ENCODE data around the gene SLC4A1AP.
A peak's percentile ranks its signal among the peaks of the same experiment; 100 is the strongest.
"Not testable (repeated sequence)": the region's sequence is repeated elsewhere in the genome, so short reads cannot be mapped to it uniquely, and the experiment has no call there.

Gene SLC4A1AP, protein sequence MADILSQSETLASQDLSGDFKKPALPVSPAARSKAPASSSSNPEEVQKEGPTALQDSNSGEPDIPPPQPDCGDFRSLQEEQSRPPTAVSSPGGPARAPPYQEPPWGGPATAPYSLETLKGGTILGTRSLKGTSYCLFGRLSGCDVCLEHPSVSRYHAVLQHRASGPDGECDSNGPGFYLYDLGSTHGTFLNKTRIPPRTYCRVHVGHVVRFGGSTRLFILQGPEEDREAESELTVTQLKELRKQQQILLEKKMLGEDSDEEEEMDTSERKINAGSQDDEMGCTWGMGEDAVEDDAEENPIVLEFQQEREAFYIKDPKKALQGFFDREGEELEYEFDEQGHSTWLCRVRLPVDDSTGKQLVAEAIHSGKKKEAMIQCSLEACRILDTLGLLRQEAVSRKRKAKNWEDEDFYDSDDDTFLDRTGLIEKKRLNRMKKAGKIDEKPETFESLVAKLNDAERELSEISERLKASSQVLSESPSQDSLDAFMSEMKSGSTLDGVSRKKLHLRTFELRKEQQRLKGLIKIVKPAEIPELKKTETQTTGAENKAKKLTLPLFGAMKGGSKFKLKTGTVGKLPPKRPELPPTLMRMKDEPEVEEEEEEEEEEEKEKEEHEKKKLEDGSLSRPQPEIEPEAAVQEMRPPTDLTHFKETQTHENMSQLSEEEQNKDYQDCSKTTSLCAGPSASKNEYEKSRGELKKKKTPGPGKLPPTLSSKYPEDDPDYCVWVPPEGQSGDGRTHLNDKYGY

DNA sequence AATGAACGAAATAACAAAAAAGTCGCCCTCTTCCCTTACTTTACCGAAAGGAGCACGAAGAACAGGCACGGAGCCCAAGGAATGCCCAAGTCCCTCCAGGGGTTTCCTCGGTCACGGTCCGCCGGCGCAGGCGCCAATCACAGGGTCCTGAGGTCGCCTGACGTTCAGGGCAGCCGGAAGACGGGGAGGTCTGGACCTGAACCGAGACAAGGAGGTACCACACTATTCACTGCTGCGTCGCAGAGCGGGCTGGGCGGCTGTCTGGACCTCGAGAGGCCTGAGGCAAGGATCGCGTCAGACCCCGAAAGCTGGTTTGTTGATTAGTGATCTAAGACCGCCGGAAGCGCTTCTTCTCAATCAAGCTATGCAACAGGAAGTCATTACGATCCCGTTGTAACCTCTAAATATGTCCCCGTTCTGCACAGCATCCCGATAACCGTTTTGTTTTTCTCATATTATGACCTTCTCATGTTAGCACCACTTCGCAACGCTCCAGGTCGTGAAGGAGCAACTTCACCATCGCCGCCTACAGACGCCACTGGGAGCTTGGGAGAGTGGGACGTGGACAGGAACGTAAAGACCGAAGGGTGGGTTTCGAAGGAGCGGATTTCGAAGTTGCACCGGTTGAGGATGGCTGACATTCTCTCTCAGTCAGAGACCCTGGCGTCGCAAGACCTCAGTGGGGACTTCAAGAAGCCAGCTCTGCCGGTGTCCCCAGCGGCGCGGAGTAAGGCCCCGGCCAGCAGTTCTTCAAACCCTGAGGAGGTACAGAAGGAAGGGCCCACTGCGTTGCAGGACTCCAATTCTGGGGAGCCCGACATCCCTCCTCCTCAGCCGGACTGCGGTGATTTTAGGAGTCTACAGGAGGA lies at the start of gene SLC4A1AP, which contains the start of gene SUPT7L:
TSS of gene SLC4A1AP (plus strand) at position 605 of the 869 bp plus-strand sequence. CDS start at position 631, 26 bp downstream.
TSS of gene SUPT7L (minus strand) at position 330 of the 869 bp plus-strand sequence. CDS start 1,422 bp downstream, outside the sequence.
- peak; percentile 78 for DNase-seq

DNA sequence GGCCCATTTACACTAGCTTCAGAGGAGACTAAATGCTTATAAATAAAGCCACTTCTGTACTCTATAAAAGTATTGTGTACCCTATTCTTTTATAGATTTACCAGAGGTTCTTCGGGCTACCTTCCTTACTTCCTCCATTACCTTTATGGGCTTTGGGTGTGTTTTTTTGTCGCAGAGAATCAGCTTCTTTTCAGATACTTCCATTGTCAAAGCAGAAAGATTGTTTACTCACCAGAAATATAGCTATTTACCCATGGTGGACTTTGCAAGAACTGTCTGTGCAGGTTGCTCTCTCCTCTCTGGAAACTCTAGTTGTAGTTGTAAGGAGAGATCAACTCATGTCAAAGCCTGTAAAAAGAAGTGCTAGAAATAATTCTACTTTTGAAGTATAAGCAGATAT lies 49.7 kb upstream of the SLC4A1AP start:
- no peak for DNase-seq

DNA sequence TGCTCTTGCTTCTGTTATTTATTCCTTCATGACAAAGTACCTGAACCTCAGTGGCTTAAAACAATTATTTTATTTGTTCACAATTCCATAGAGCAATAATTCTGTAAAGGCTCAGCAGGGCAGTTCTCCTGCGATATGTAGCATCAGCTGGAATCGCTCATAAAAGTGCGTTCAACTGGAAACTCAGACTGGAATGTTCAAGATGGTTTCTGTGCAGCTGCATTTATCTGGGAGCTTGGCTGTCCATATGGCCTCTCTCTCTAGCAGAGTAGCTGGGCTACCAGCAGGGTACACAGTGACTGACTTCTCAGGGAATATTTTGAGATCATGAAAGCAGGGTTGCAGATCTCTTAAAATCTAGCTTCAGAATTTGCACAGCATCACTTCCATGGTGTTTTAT lies 48.4 kb upstream of the SLC4A1AP start:
- DNase-seq: no peak

DNA sequence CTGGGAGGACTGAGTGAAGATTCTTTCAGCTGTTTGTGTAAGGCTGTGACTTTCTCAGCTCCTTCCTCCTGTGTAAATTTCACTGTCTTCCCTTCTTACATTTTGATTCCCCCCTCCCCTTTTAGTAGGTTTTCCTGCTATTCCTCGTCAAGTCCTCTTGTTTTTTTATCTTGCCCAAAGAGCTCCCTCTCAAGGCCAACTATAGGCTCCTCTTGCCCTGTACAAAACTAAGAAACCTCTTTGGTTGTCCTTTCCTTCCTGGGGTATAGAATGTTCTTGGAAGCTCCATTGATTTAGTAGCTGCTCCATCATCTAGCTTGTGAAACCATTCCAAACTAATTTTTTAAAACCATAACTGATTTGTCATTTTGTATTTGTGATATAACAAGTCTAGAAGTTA lies 42.2 kb upstream of the SLC4A1AP start:
- no peak for DNase-seq

DNA sequence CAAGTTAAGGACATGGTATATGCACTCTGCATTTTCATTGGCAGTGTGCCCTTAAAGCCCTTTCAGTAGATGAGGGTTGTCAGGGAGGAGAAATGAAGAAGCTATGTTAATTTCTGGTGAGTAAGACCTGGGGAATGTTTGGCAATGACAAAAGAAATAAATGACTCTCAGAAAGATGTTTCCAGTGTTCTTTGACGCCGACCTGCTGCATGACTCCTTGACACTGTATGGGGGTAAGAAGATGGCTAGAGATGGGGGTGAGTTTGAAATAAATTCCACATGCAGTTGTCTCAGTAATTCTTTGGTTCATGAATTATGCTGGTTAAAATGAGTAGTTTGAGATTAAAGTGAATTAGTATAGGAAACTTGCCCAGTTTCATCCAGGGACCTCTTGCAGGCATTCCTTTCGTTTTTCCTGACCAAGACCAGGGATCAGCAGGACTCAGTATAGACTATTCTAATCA lies 40.7 kb upstream of the SLC4A1AP start:
- no peak for DNase-seq

DNA sequence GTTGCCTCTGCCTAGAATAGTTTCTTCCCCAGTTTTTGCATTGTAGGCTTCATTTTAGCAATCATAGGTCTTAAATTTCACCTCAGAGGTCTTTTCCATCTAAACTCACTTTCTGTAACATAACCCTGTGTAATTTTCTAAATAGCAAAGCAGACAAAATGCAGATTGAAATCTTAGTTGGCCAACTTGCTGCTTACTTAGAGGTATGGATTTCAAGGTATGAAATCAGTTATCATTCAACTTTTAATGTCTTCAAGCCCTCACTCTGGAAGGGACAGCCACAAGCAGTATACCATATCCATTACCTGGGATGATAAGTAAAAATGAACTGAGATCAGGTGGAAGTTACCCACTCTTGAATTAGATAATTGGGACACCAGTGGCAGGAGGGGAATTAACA lies 38.7 kb upstream of the SLC4A1AP start:
- DNase-seq: no peak

DNA sequence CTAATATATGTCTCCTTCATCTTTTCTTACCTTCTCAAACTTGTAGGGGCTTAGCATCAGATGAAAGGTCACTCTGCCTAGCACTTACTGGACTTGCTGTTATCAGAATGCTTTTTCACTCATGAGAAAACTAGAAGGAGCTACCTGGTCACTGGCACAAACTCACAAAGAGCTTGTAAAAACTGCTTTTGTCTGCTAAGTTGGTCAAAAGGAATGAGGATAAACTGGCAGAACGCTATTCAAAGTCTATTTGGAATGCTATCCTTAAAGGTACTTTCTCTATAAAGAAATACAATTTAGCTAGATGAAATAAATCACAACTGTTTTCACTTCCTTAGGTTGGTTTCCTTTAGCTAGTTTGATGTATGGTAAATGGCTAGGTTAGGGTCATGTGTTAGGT lies 37.4 kb upstream of the SLC4A1AP start:
- not testable (repeated sequence) for DNase-seq

DNA sequence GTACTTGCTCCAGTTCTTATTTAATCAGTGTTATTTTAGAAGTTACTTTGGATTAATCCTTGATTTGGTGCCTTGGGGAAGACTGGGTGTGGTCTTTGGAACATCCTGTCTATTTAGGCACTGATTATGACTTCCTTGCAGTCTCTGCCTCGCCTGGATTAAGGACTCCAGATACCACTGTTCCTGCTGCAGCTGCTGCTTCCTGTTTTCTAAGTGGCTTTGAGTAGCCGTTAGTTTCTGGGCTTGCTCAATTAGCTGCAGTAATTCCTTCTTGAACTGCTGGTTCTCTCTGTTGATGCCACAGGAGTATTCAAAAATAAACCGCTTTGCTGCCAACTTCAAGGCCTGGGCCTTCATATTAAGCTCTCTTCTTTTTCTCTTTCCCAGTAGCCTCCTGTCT lies 36.8 kb upstream of the SLC4A1AP start:
- not testable (repeated sequence) for DNase-seq

DNA sequence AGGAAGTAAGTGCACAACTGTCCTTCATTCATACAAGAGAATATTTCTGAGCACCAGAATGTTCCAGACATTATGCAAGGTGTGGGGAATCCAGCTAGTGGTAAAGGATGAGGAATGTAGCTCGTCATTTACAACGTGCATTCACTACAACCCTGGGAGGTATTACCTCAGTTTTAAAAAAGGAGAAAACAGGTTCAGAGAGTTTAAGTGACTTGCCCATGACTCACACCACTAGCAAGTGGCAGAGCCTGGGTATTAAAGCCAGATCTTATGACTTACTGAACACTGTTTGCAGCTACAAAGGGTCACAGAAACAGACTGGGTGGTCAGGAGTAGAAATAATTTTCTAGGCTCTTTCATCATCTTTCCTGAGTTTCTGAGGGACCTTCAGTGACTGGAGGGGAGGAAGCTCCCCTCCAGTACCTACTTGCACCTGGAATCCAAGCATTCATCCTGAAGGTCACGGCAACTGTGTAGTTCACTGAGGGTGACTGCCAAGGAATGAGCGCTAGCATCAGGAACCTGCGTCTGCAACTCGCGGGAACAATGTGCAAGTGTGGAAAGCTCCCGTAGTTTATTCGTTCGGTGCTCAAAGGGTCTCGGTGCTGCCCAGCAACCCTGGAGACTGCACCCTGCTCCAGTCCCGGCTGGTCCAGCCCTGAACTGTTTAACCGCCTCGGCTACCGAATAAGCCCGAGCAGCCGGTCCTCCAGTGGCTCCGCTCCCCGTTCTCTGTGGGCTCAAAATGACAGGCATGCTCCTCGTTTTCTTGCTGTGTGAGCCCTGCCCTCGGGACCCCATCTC lies 35.5 kb upstream of the SLC4A1AP start:
- peak; percentile 36 for DNase-seq

DNA sequence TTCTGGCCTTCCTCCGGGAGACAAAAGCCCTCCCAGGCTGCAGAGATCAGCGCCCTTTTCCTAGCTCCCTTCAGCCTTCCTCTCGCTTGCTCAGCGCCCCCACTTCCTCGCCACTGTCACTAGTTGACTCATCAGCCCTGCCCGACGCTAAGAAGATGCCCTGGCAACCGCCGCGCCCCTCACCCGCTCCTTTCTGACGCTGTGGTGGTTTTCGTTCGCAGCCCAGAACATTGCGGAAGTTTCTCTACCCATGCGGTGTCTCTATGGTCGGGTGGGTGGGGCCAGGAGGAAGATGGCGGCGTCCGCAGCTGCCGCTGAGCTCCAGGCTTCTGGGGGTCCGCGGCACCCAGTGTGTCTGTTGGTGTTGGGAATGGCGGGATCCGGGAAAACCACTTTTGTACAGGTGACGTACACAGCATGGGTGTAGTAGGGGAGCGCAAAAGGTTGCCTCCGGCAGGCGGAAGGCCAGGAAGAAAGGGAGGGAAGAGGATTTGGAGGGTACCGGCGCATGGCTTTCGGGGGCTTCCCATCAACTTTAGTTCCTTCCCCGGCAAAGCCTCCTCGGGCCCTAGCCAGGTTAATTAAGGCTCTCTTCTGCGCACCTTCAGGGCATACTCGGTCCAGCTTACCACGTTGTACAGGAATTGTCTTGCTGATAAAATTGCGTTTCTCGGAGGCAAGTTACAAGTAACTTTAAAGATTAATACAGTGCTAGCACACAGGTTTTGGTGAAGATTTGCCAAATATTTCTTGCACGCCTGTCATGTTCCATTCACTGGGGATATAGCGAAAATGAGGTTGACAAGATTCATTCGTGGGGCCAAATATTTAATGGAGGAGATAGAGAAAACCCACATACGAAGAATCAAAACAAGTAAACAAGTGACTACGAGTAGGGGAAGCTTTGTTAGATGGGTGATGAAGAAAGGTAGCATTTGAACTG lies 34.7 kb upstream of the SLC4A1AP start, which contains the start of the genes CCDC121 and GPN1:
TSS of gene CCDC121 (minus strand) at position 246 of the 943 bp plus-strand sequence. CDS start 1,213 bp downstream, outside the sequence.
TSS of gene GPN1 (plus strand) at position 284 of the 943 bp plus-strand sequence. CDS start at position 293, 9 bp downstream.
- DNase-seq: peak; percentile 97

DNA sequence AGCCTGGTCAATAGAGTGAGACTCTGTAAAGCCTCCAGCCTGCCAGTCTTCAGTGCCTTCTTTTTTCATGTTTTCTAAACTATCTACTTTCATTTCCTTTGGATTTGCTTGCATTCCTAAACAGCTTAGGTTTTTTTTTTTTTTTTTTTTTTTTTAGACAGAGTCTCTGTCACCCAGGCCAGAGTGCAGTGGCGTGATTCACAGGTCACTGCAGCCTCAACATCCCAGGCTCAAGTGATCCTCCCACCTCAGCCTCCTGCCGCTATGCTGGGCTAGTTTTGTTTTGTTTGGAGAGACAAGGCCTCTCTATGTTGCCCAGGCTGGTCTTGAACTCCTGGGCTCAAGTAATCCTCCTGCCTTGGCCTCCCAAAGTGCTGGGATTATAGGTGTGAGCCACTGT lies 33.4 kb upstream of the SLC4A1AP start:
- DNase-seq: not testable (repeated sequence)

DNA sequence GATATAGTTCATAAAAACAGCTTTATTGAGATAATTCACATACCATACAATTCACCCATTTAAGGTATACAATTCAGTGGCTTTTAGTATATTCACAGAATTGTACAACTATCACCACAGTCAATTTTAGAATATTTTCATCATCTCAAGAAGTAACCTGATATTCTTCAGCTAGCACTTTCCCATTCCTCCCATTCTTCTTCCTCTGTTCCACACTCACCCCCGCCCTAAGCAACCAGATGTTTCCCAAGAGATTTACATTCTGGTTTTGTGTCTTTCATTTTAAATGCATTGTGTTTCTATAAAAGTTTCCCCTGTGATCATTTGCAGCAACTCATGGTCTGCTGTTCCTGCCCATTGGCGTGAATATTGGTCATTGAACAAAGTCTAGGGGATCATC lies 29.4 kb upstream of the SLC4A1AP start:
- DNase-seq: no peak

DNA sequence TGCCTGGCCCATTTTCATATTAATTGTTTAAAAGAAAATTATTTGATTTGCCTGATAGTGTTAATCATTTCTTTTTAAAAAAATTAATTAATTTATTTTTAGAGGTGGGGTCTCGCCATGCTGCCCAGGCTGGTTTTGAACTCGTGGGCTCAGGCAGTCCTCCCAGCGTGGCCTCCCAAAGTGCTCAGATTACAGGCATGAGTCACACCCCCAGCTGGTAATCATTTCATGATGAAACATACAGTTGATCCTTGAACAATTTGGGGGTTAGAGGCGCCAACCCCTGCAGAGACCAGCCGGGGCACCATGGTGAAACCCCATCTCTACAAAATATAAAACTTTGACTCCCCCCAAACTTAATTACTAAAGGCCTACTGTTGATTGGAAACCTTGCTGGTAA lies 26.9 kb upstream of the SLC4A1AP start:
- DNase-seq: peak; percentile 20

DNA sequence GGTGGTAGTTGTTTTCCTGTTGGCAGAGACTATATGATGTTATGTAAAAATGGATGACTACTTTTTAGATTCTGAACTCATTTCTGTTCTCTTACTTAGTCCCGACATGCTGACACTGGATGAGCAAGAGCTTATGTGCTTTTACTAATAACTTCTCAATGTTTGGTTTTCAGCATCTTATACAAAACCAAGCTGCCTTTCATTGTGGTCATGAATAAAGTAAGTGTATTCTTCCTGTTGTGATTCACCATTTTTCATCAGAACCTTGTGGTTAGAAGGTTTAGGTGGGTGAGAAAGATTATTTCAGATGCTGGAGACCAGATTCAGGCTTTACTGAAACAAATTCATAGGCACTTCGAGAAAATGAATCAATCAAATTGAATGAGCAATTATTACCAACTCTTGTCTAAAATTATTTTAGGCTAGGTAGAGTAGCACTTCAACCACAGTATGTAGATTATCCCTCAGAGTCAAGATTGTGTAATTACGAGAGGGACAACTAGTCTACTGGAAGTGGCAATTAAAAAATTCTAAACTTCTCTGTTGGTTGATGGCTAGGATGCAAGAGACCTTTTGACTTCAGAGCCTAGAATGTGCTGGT lies 25.6 kb upstream of the SLC4A1AP start:
- peak; percentile 83 for DNase-seq

DNA sequence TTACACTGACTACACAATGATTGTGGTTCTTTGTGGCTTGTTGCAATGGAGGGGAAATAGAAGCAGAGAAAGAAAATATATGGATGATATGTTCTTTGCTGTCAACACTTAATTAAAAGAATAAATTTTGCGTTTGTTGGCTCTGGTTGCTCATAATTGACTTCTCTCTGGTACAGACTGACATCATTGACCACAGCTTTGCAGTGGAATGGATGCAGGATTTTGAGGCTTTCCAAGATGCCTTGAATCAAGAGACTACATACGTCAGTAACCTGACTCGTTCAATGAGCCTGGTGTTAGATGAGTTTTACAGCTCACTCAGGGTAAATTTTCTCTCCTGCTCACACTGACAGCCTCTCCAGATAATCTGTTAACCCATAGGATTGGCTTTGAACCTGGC lies 25.0 kb upstream of the SLC4A1AP start:
- peak; percentile 56 for DNase-seq

DNA sequence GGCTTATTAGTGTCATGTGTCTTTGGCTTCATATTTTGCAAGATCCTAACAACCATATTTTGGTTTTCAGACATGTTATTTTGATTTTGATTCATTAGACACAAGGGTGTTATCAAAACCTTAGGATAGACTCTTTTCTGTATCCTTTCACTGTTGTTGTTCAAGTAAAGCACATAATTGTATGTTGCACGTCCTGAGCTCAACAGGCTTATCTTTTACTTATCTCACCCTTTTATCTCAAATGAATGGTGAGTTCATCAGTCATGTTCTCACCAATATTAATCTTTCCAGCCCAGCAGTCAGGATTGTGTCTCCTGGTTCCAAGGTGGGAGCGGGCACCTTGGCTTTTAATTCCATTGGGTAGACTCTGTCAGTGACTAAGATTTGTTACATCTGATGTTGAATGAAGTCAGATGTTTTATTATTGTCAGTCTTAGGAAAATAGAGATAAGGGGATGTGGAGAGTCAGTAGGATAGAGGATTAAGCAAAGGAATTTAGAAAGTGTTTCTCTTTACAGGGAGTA lies 22.9 kb upstream of the SLC4A1AP start:
- DNase-seq: no peak

DNA sequence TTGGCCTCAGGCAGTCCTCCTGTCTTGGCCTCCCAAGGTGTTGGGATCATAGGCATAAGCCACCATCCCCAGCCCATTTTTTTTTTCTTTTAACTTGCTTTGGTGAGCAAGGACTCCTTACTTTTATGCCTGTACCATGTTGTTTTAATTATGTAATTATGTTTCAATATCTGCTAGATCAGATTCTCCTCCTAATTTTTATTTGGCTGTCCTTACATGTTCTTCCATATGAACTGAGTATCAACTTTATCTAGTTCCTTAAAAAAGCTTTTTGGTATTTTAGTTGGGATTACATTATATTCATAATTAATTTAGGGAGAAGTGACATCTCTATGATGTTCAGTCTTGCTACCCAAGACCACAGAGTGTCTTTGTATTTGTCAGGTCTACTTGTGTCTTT lies 18.5 kb upstream of the SLC4A1AP start:
- no peak for DNase-seq

DNA sequence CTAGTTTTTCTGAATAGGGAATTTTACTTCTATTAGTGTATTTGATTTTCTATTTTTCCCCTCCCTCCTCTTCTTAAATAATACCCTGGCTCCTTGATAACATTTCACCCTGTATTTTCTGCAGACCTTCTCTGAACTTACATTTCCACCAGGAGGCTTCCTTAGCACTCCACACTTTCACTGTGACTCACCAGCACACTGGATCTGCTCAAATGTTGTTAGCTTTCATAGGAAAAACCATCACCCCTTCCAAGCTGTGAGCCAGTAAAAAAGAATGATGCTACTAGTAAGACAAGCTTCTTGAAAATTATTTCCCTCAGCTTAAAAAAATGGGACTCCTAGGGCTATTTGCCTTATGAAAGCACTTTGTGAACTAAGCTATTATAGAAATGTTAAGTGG lies 16.4 kb upstream of the SLC4A1AP start:
- no peak for DNase-seq

DNA sequence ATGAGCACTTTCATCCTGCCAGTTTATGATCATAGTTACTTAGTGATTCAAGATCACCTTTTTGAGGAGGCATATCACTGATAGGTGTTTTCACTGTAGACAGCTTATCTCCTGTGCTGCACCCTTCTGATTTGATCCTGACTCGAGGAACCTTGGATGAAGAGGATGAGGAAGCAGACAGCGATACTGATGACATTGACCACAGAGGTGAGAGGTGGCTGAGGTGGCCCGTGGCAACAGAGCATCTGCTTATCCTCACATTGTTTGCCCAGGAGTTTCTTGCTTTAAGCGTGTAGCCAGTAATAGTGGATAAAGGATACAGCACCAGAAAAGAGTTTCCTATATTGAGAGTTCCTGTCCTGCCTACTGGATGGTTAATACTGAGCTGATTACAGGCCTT lies 16.0 kb upstream of the SLC4A1AP start:
- no peak for DNase-seq

DNA sequence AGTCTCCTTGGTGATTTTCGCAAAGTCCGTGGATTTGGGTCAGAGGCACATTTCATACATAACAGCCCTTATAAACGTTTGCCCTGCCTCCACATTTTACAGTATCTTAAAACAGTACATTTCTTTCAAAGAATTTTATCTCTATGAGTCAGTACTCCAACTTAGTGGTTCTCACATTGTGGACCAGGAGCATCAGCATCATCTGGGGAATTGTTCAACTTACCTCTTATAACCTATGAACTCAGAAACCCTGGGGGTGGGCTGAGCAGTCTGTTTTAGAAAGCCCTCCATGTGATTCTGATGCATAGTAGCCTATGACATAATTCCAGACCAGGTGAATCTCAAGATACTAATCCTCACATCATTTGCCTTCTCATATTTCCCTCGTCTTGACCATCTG lies 12.6 kb upstream of the SLC4A1AP start:
- no peak for DNase-seq
